Hepatocyte (in vitro differentiated cells): Measurements from ENCODE around the gene PALLD. TPM values are rescaled to one million over a fixed set of nuclear protein-coding genes. Genes with fewer than 3 reads are reported as not detected.

ENCODE experiments used
- DNase-seq: peaks from one replicate; pipeline ENCODE4 v3.0.0-alpha.2; 2016; ENCODE audit warnings: low spot score
- H2AFZ ChIP-seq: fragments of 200-600 bp; sonication (generic); 2 replicates; pipeline ENCODE4 v1.6.0; 2016; ENCODE audit warnings: antibody characterized with exemption, mild to moderate bottlenecking
- H3K27ac ChIP-seq: fragments of 200-600 bp; sonication (generic); 2 replicates; pipeline ENCODE4 v1.5.1; 2016; ENCODE audit warnings: mild to moderate bottlenecking
- H3K27me3 ChIP-seq: fragments of 200-600 bp; sonication (generic); 2 replicates; pipeline ENCODE4 v1.6.1; 2016
- H3K36me3 ChIP-seq: fragments of 200-600 bp; sonication (generic); replicated peaks from 2 replicates; pipeline ENCODE4 v1.5.1; 2016; ENCODE audit warnings: low read depth; ENCODE audit not compliant: insufficient read depth
- H3K4me1 ChIP-seq: fragments of 200-600 bp; sonication (generic); 2 replicates; pipeline ENCODE4 v1.5.1; 2016; ENCODE audit warnings: mild to moderate bottlenecking, moderate library complexity; ENCODE audit not compliant: insufficient read depth
- H3K4me2 ChIP-seq: fragments of 200-600 bp; sonication (generic); 2 replicates; pipeline ENCODE4 v1.6.0; 2016
- H3K4me3 ChIP-seq: fragments of 200-600 bp; sonication (generic); 2 replicates; pipeline ENCODE4 v1.5.1; 2016; ENCODE audit warnings: mild to moderate bottlenecking
- H3K79me2 ChIP-seq: fragments of 200-600 bp; sonication (generic); 2 replicates; pipeline ENCODE4 v1.6.0; 2017; ENCODE audit warnings: mild to moderate bottlenecking
- H3K9me2 ChIP-seq: fragments of 200-600 bp; sonication (generic); replicated peaks from 2 replicates; pipeline ENCODE4 v1.6.0; 2017; ENCODE audit warnings: mild to moderate bottlenecking; ENCODE audit not compliant: insufficient read depth
- H3K9me3 ChIP-seq: fragments of 200-600 bp; sonication (generic); 2 replicates; pipeline ENCODE4 v1.5.1; 2016; ENCODE audit warnings: low read depth, mild to moderate bottlenecking
- H4K20me1 ChIP-seq: fragments of 200-600 bp; sonication (generic); 2 replicates; pipeline ENCODE4 v1.6.0; 2016; ENCODE audit warnings: mild to moderate bottlenecking; ENCODE audit not compliant: insufficient read depth, poor library complexity, severe bottlenecking
- CTCF ChIP-seq: fragments of 200-600 bp; sonication (generic); IDR thresholded peaks from 2 replicates; pipeline ENCODE4 v1.5.1; 2016; ENCODE audit warnings: antibody characterized with exemption, mild to moderate bottlenecking; ENCODE audit not compliant: poor library complexity
- EZH2 ChIP-seq: fragments of 200-600 bp; sonication (generic); IDR thresholded peaks from 2 replicates; pipeline ENCODE4 v1.6.1; 2016; ENCODE audit warnings: antibody characterized with exemption, mild to moderate bottlenecking, borderline replicate concordance
- EZH2phosphoT487 ChIP-seq: fragments of 200-600 bp; sonication (generic); IDR thresholded peaks from one replicate; pipeline ENCODE4 v1.6.1; 2018; ENCODE audit warnings: antibody characterized with exemption, mild to moderate bottlenecking, low read depth, moderate library complexity; ENCODE audit not compliant: unreplicated experiment, severe bottlenecking
- WGBS: methylation state at CpG from one replicate; pipeline ENCODE4 v1.1.6; 2016; ENCODE audit warnings: low lambda C conversion rate; ENCODE audit errors: missing lambda C conversion rate; 5-methylcytosine and 5-hydroxymethylcytosine counted together
- polyA plus RNA-seq: library from polyadenylated mRNA; unstranded; fragments of >200 nt; fragmentation: Nextera tagmentation; extraction: Ambion mirVana; gene quantifications from 2 replicates; pipeline ENCODE4 v1.2.1, GENCODE V29; 2016
- total RNA-seq: library from RNA; depleted of rRNA; stranded (reverse); fragments of >200 nt; gene quantifications from 2 replicates; pipeline ENCODE4 v1.2.3, GENCODE V29; 2014

The PALLD gene
- total and polyA plus RNA-seq, 2 experiments from 2014 or later = 82.7 to 85.2 TPM

GRCh38 chr4:168488869-168489274, 8.0 kb upstream of the PALLD start:
- H3K36me3 ChIP-seq = no peaks in the 10 kb centered on the region
- no peaks in the 10 kb centered on the region for H3K79me2 ChIP-seq
- no peak overlapping the region for H3K4me2 ChIP-seq
- no peak for DNase-seq
- H3K4me1 ChIP-seq = no peaks in the 10 kb centered on the region
- H3K27me3 ChIP-seq = no peaks in the 10 kb centered on the region
- 66% methylated on average over 3 of the region's 3 CpGs for WGBS
- no peak overlapping the region for H3K27ac ChIP-seq
- no peaks in the 10 kb centered on the region for H3K9me2 ChIP-seq
- H2AFZ ChIP-seq = no peak overlapping the region
- H3K4me3 ChIP-seq = no peak overlapping the region
- no peak for TF ChIP-seq CTCF
- no peak for TF ChIP-seq EZH2phosphoT487
- no peak for TF ChIP-seq EZH2
- H4K20me1 ChIP-seq = no peaks in the 10 kb centered on the region
- H3K9me3 ChIP-seq = no peaks in the 10 kb centered on the region

GRCh38 chr4:168489616-168490015, 7.2 kb upstream of the PALLD start:
- WGBS = 81% methylated on average over 1 of the region's 1 CpG
- Histone ChIP-seq H3K27ac (no peak overlapping the region), H3K4me2 (no peak overlapping the region), H3K4me1 (no peaks in the 10 kb centered on the region), H2AFZ (no peak overlapping the region), H3K9me2 (no peaks in the 10 kb centered on the region), H3K79me2 (no peaks in the 10 kb centered on the region), H4K20me1 (no peaks in the 10 kb centered on the region), H3K36me3 (no peaks in the 10 kb centered on the region), H3K9me3 (no peaks in the 10 kb centered on the region), H3K4me3 (no peak overlapping the region), H3K27me3 (no peaks in the 10 kb centered on the region)
- no peak for DNase-seq
- TF ChIP-seq EZH2phosphoT487 = no peak
- TF ChIP-seq CTCF = no peak
- TF ChIP-seq EZH2 = no peak

GRCh38 chr4:168490711-168491110, 6.1 kb upstream of the PALLD start:
- Histone ChIP-seq H3K4me2 (no peak overlapping the region), H3K36me3 (no peaks in the 10 kb centered on the region)

More at GRCh38 chr4:168490711-168491110, 6.1 kb upstream of the PALLD start:
- no peak for TF ChIP-seq CTCF
- TF ChIP-seq EZH2 = no peak
- TF ChIP-seq EZH2phosphoT487 = no peak
- DNase-seq = no peak
- H3K27me3 ChIP-seq = no peaks in the 10 kb centered on the region
- no peak overlapping the region for H2AFZ ChIP-seq
- no peaks in the 10 kb centered on the region for H4K20me1 ChIP-seq
- no peak overlapping the region for H3K4me3 ChIP-seq
- H3K9me2 ChIP-seq = no peaks in the 10 kb centered on the region
- H3K4me1 ChIP-seq = no peaks in the 10 kb centered on the region
- 93% methylated on average over 2 of the region's 2 CpGs for WGBS
- no peaks in the 10 kb centered on the region for H3K79me2 ChIP-seq
- H3K27ac ChIP-seq = no peak overlapping the region
- no peaks in the 10 kb centered on the region for H3K9me3 ChIP-seq
